Gastroesophageal sphincter (tissue), 4 donors: ENCODE data around the gene KLK8. TPM values are rescaled to one million over a fixed set of nuclear protein-coding genes. Genes with fewer than 3 reads are reported as not detected.

Experiments used
- ATAC-seq: fragments of 150-250 bp; one replicate; pipeline ENCODE4 v1.9.1; 2016; ENCODE audit warnings: mild to moderate bottlenecking, moderate library complexity
- H3K27ac ChIP-seq, 4 donors: fragments of 200-600 bp; sonication (generic) in 3 of 4; 1 replicate in 3 of 4; 2 replicates in 1 of 4; pipeline ENCODE4 v1.5.1; 2016 to 2019
- H3K27me3 ChIP-seq: fragments of 200-600 bp; sonication (generic); one replicate; pipeline ENCODE4 v1.5.1; 2019
- H3K36me3 ChIP-seq, 2 donors: fragments of 200-600 bp; sonication (generic); one replicate each; pipeline ENCODE4 v1.5.1; 2019; ENCODE audit warnings: control low read depth in 1 of 2
- H3K4me1 ChIP-seq, 3 donors: fragments of 200-600 bp; sonication (generic); 1 replicate in 2 of 3; 2 replicates in 1 of 3; pipeline ENCODE4 v1.5.1; 2016 to 2019; ENCODE audit warnings: control low read depth in 2 of 3
- H3K4me3 ChIP-seq, 2 donors: fragments of 200-600 bp; sonication (generic); one replicate each; pipeline ENCODE4 v1.5.1; 2019; ENCODE audit warnings: mild to moderate bottlenecking in 1 of 2, moderate library complexity in 1 of 2
- H3K9me3 ChIP-seq, 3 donors: fragments of 200-600 bp; sonication (generic); one replicate each; pipeline ENCODE4 v1.5.1; 2017 to 2019; ENCODE audit warnings: control low read depth in 2 of 3
- EP300 ChIP-seq: sonication (generic); formaldehyde crosslinking; IDR thresholded peaks from one replicate; pipeline ENCODE4 v1.6.1; 2017; ENCODE audit warnings: antibody characterized with exemption, mild to moderate bottlenecking
- POLR2A ChIP-seq, 2 donors: fragments of 450-650 bp; IDR thresholded peaks; one replicate each; pipeline ENCODE4 v1.6.1; 2017; ENCODE audit warnings: antibody characterized with exemption in 2 of 2, mild to moderate bottlenecking in 2 of 2, moderate library complexity in 1 of 2
- POLR2AphosphoS5 ChIP-seq: sonication (generic); formaldehyde crosslinking; IDR thresholded peaks from one replicate; pipeline ENCODE4 v1.6.1; 2017; ENCODE audit warnings: antibody characterized with exemption
- WGBS, 2 donors: methylation state at CpG; one replicate each; pipeline ENCODE4 v1.1.5; 2018; ENCODE audit warnings: low coverage in 1 of 2; 5-methylcytosine and 5-hydroxymethylcytosine counted together
- total RNA-seq, 4 donors: library from RNA; depleted of rRNA; stranded (reverse); fragments of >200 nt; gene quantifications; one replicate each; pipeline ENCODE4 v1.1.0, GENCODE V29; 2016
- TF ChIP-seq, protein P1 (sequence below), 4 experiments: fragments of 200-600 bp in 2 of 4; fragments of 450-650 bp in 2 of 4; sonication (generic) in 1 of 4; IDR thresholded peaks; one replicate each; pipeline ENCODE4 v1.5.1; 2017 to 2019; ENCODE audit warnings: antibody characterized with exemption in 4 of 4, mild to moderate bottlenecking in 2 of 4, moderate library complexity in 2 of 4

KLK8 gene
- total RNA-seq, 4 donors from 2014 or later: 2.3 to 4.6 TPM; not detected in 2

DNA sequence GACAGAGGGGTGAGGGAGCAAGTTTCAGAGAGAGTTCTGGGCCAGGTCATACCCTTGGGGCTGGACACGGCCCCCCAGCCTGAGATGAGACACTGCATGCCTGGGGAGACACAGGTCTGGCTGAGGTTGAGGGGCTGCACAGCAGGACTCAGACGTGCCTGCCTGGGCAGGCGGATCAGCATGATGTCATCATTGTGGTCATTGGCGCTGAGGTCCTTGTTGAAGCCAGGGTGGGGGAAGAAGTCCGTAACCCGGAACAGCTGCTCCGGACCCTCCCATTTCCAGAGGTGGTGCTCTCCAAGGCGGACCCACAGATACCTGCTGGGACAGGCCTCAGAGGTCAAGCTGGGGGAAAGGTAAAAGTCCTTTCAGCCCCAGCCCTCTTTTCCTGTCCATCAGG lies 5.0 kb upstream of the KLK8 start:
- WGBS, 2 donors: 28% methylated on average over 2 of the region's 8 CpGs; no CpG with 5 or more reads in 1 of the 2 donors
- no peak overlapping the region for H3K27ac ChIP-seq
- H3K4me3 ChIP-seq: no peak overlapping the region
- no peaks in the 10 kb centered on the region for H3K9me3 ChIP-seq
- no peaks in the 10 kb centered on the region for H3K36me3 ChIP-seq
- no peaks in the 10 kb centered on the region for H3K4me1 ChIP-seq
- ATAC-seq: no peak
- peaks cover 90% of the 10 kb centered on the region for H3K27me3 ChIP-seq
- TF ChIP-seq, protein P1, sequence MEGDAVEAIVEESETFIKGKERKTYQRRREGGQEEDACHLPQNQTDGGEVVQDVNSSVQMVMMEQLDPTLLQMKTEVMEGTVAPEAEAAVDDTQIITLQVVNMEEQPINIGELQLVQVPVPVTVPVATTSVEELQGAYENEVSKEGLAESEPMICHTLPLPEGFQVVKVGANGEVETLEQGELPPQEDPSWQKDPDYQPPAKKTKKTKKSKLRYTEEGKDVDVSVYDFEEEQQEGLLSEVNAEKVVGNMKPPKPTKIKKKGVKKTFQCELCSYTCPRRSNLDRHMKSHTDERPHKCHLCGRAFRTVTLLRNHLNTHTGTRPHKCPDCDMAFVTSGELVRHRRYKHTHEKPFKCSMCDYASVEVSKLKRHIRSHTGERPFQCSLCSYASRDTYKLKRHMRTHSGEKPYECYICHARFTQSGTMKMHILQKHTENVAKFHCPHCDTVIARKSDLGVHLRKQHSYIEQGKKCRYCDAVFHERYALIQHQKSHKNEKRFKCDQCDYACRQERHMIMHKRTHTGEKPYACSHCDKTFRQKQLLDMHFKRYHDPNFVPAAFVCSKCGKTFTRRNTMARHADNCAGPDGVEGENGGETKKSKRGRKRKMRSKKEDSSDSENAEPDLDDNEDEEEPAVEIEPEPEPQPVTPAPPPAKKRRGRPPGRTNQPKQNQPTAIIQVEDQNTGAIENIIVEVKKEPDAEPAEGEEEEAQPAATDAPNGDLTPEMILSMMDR (IDR thresholded peaks at IDR 0.05): no peak
- no peak for TF ChIP-seq POLR2AphosphoS5
- no peak for TF ChIP-seq EP300
- no peak for TF ChIP-seq POLR2A (IDR thresholded peaks at IDR 0.05)

DNA sequence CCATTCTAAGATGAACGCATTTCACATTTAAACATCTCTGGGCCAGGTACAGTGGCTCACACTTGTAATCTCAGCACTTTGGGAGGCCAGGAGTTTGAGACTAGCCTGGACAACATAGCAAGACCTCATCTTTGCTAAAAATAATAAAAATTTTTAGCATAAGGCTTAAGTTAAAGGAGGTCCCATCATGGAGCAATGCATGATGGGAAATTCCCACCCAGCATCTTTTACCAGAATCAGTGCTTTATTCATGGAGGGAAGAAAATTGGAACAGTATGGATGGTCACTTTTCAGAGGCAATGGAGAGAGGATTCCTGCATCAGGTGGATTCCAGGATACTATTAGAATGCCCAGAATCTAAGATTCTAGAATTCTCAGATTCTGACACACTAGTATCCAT lies 3.8 kb upstream of the KLK8 start:
- H3K9me3 ChIP-seq: no peaks in the 10 kb centered on the region
- H3K27me3 ChIP-seq: peaks cover 90% of the 10 kb centered on the region
- no peak overlapping the region for H3K27ac ChIP-seq
- ATAC-seq: no peak
- TF ChIP-seq POLR2A (IDR thresholded peaks at IDR 0.05): no peak
- 71 to 78% methylated on average over 1 of the region's 1 CpG for whole genome bisulfite sequencing, 2 donors
- H3K4me3 ChIP-seq: no peak overlapping the region
- no peaks in the 10 kb centered on the region for H3K4me1 ChIP-seq
- no peaks in the 10 kb centered on the region for H3K36me3 ChIP-seq

DNA sequence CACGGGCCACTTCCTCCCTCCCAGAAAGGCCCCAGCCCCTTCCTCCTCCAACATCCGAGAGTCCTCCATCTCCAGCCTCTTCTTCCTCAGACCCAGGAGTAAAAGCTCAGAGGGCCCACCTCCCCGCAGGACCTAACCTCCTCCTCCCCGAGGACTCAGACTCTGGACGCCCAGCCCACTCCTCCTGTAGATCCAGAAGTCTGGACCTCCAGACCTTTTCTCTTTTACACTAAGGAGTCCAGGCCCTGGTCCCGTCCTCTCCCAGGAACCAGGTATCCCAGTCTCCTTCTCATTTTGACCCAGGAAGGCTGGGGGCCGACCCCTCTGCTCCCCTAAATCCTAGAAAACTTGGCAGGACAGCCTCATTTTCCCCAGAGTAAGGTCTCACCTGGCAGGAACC lies 1.9 kb upstream of the KLK8 start:
- H3K9me3 ChIP-seq: no peaks in the 10 kb centered on the region
- peaks cover 87% of the 10 kb centered on the region for H3K27me3 ChIP-seq
- TF ChIP-seq, protein P1 (IDR thresholded peaks at IDR 0.05): no peak
- TF ChIP-seq POLR2A (IDR thresholded peaks at IDR 0.05): no peak
- no peak for TF ChIP-seq EP300
- TF ChIP-seq POLR2AphosphoS5: no peak
- H3K4me1 ChIP-seq: no peaks in the 10 kb centered on the region
- 78% methylated on average over 5 of the region's 7 CpGs; no CpG with 5 or more reads in 1 of the 2 donors for WGBS, 2 donors
- H3K36me3 ChIP-seq: no peaks in the 10 kb centered on the region
- no peak overlapping the region for H3K27ac ChIP-seq
- ATAC-seq: no peak
- H3K4me3 ChIP-seq: no peak overlapping the region

DNA sequence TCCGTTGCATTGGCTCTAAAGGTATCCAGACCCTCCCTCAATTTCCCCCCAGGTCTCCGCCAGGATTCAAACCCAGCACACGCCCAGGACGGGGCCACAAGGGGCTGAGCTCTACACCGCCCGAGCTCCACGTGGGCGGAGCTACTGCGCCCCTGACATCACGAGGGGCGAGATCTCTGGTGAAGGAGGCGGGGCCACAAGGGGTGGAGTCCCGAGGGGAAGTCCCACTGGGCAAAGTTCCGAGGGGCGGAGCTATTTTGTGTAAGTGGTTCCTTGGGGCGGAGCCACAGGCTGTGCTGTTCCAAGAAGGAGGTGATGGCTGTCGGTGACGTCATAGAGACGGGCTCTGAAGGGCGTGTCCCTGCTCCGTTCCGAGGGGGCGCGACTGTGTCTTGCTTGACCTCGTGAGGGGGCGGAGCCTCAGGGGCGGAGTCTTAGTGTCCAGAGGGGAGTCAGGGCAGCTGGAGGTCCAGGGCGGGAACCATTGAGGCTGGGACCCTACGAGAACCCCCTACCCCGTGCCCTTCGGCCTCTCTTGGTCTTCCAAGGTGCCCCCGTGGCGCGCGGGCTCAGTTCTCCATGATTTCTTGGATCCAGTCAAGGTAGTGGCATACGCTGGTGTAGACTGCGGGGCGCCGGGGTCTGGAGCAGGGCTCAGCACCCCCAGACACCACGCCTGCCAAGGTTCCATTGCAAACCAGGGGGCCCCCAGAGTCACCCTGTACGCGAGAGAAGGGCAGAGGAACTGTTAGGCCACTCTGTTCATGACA lies 1.3 kb upstream of the KLK8 start:
- peak; percentile 25 for ATAC-seq
- TF ChIP-seq EP300 (no peak), POLR2A (IDR thresholded peaks at IDR 0.05) (no peak), POLR2AphosphoS5 (no peak)
- TF ChIP-seq, protein P1 (IDR thresholded peaks at IDR 0.05): no peak
- H3K4me3 ChIP-seq: no peak overlapping the region
- WGBS, 2 donors: 28 to 79% methylated on average over 6 to 8 of the region's 42 CpGs
- no peak overlapping the region for H3K27ac ChIP-seq
- no peaks in the 10 kb centered on the region for H3K4me1 ChIP-seq
- H3K27me3 ChIP-seq: peaks cover 88% of the 10 kb centered on the region
- H3K36me3 ChIP-seq: no peaks in the 10 kb centered on the region
- H3K9me3 ChIP-seq: no peaks in the 10 kb centered on the region

- peaks cover 84% of the 10 kb centered on the region for H3K27me3 ChIP-seq
- TF ChIP-seq, protein P1 (IDR thresholded peaks at IDR 0.05): no peak
- no peak for TF ChIP-seq POLR2A (IDR thresholded peaks at IDR 0.05)
- TF ChIP-seq EP300: no peak
- TF ChIP-seq POLR2AphosphoS5: no peak
- WGBS, 2 donors: 23 to 25% methylated on average over 4 of the region's 12 CpGs
- ATAC-seq: no peak
- H3K4me1 ChIP-seq: no peaks in the 10 kb centered on the region
- no peaks in the 10 kb centered on the region for H3K36me3 ChIP-seq
- H3K9me3 ChIP-seq: no peaks in the 10 kb centered on the region
- no peak overlapping the region for H3K27ac ChIP-seq
- H3K4me3 ChIP-seq: no peak overlapping the region
Observed at GRCh38 chr19:51002089-51002532, 707 bp upstream of the KLK8 start.
